Activated naive CD8-positive, alpha-beta T cell treated with anti-CD3 and anti-CD28 coated beads for 36 hours (primary cell): Measurements from ENCODE around the gene RMDN3. TPM values are rescaled to one million over a fixed set of nuclear protein-coding genes. Genes with fewer than 3 reads are reported as not detected.
A peak's percentile ranks its signal among the peaks of the same experiment; 100 is the strongest.

Experiments
- DNase-seq: peaks from one replicate; pipeline ENCODE4 v3.0.0; 2021
- H3K27ac Mint-ChIP-seq: one replicate; pipeline ENCODE4 v1.8.0; 2022; ENCODE audit warnings: mild to moderate bottlenecking, moderate library complexity, mixed read lengths
- H3K27me3 Mint-ChIP-seq: one replicate; pipeline ENCODE4 v1.8.0; 2022; ENCODE audit warnings: mild to moderate bottlenecking, mixed read lengths
- H3K36me3 Mint-ChIP-seq: one replicate; pipeline ENCODE4 v1.8.0; 2021; ENCODE audit warnings: mild to moderate bottlenecking, mixed read lengths
- H3K4me1 Mint-ChIP-seq: one replicate; pipeline ENCODE4 v1.8.0; 2021; ENCODE audit warnings: mixed read lengths
- H3K4me3 Mint-ChIP-seq: one replicate; pipeline ENCODE4 v1.8.0; 2022; ENCODE audit warnings: mild to moderate bottlenecking, moderate library complexity, mixed read lengths
- H3K9me3 Mint-ChIP-seq: one replicate; pipeline ENCODE4 v1.8.0; 2022; ENCODE audit warnings: mixed read lengths
- total RNA-seq, 2 experiments: library from RNA; stranded (reverse); gene quantifications; one replicate each; pipeline ENCODE4 v1.2.3, GENCODE V29; 2021

The RMDN3 gene
- total RNA-seq, 2 experiments from 2014 or later, result 32.0 to 32.4 TPM

DNA sequence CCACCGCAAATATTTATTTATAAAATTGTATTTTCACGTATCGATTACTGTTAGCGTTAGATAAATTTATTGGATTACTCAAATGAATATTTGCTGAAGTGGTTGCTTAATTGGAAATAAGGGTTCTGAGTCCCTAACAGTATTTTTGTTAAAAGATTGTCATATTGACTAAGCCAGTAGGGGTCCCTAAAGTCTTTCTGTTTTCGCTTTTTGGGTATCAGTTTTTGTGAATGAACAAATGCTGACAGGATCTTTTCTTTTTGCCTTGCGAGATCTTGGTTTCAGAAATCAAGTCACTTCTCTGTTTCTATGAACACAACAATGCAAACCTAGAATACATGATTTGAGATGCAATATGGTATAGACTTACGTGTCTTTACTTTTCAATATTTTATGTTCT is 53.0 kb downstream of the RMDN3 start:
- no peak for DNase-seq
- Mint-ChIP-seq H3K27me3 (no peaks in the 10 kb centered on the region), H3K4me3 (no peak overlapping the region), H3K9me3 (no peaks in the 10 kb centered on the region), H3K36me3 (peaks cover 40% of the 10 kb centered on the region), H3K4me1 (peaks cover 3% of the 10 kb centered on the region), H3K27ac (no peak overlapping the region)

DNA sequence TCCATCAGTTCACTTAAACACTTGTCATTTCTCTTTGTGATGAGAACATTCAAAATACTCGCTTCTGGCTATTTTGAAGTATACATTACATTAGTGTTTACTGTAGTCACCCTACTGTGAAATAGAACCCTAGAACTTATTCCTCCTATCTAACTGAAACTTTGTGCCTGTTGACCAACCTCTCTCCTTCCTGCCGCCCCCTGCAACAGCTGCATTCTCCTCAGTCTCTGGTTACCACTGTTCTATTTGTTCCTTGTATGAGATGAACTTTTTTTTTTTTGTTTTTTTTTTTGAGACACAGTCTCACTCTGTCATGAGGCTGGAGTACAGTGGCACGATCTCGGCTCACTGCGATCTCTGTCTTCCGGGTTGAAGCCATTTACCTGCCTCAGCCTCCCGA is 57.1 kb downstream of the RMDN3 start:
- no peak overlapping the region for H3K27ac Mint-ChIP-seq
- no peak for DNase-seq
- H3K36me3 Mint-ChIP-seq, result peaks cover 54% of the 10 kb centered on the region
- no peak overlapping the region for H3K4me3 Mint-ChIP-seq
- H3K27me3 Mint-ChIP-seq, result no peaks in the 10 kb centered on the region
- no peaks in the 10 kb centered on the region for H3K9me3 Mint-ChIP-seq
- peaks cover 17% of the 10 kb centered on the region for H3K4me1 Mint-ChIP-seq

DNA sequence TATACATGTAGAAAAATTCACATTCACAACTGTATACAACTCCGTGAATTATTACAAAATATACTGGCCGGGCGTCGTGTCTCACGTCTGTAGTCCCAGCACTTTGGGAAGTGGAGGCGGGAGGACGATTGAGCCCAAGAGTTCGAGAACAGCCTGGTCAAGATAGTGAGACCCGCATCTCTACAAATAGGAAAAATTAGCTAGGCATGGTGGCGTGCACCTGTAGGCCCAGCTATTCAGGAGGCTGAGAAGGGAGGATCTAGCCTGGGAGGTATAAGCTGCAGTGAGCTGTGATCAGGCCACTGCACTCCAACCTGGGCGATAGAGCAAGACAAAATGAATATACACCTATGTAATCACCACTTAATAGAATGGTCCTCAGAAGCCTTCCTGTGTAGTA is 58.8 kb downstream of the RMDN3 start:
- Mint-ChIP-seq H3K36me3 (peaks cover 46% of the 10 kb centered on the region), H3K4me3 (peak overlapping the region; percentile 96), H3K4me1 (peaks cover 17% of the 10 kb centered on the region), H3K27ac (peak overlapping the region; percentile 97), H3K9me3 (no peaks in the 10 kb centered on the region), H3K27me3 (no peaks in the 10 kb centered on the region)
- no peak for DNase-seq

DNA sequence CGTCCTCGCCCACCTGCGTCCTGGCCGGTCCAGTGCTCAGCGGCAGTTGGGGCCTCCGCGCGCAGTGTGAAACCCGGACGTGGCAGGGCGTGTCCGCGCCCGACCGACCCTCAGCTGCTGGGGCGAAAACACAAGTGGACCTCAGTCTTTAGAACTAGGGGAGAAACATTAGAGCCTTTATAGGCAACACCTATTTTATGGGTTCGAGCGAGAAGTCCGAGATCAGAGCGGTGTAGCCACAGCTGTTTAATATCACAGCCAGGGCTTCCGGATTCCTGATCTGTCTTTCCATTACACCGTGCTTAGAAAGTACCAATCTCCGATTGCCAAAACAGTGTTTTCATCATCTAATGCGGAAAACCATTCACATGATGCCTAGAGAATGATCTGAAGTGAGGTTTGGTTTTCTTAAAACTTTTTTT is 59.6 kb downstream of the RMDN3 start:
- H3K9me3 Mint-ChIP-seq, result no peaks in the 10 kb centered on the region
- H3K36me3 Mint-ChIP-seq, result peaks cover 40% of the 10 kb centered on the region
- no peak for DNase-seq
- peaks cover 17% of the 10 kb centered on the region for H3K4me1 Mint-ChIP-seq
- peak overlapping the region; percentile 96 for H3K4me3 Mint-ChIP-seq
- peak overlapping the region; percentile 97 for H3K27ac Mint-ChIP-seq
- no peaks in the 10 kb centered on the region for H3K27me3 Mint-ChIP-seq

DNA sequence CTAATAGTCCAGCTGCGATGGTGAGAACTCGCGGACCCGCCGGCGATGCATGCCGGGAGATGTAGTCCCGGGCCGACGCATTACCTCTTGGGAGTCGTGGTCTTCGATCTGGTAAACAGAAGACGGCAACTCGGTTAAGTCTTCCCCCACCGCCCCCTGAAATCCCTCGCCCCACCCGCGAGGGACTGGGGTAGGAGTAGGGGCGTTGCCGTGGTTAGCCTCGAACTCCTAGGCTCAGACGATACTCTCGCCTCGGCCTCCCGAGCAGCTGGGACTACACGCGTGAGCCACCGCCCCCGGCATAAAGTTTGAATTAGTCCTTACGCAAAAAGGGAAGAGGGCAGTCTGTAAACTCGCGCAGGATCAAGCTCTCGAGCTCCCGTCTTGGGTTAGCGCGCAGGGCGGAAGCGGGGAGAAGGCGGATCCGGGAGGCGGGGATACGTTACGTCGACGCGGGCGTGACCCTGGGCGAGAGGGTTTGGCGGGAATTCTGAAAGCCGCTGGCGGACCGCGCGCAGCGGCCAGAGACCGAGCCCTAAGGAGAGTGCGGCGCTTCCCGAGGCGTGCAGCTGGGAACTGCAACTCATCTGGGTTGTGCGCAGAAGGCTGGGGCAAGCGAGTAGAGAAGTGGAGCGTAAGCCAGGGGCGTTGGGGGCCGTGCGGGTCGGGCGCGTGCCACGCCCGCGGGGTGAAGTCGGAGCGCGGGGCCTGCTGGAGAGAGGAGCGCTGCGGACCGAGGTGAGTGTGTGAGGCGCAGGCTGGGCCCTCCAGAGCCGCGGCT is 60.2 kb downstream of the RMDN3 start, which contains the start of gene RAD51:
TSS of gene RAD51 (plus strand) at position 487 of the 781 bp plus-strand sequence. CDS start 3,585 bp downstream, outside the sequence.
- Mint-ChIP-seq H3K36me3 (peaks cover 40% of the 10 kb centered on the region), H3K4me3 (peak within 1 kb of the TSS; percentile 96), H3K27me3 (no peaks in the 10 kb centered on the region), H3K9me3 (no peaks in the 10 kb centered on the region), H3K27ac (peak within 1 kb of the TSS; percentile 97), H3K4me1 (peaks cover 17% of the 10 kb centered on the region)
- peak; percentile 92 for DNase-seq

- Mint-ChIP-seq H3K27ac (peak overlapping the region; percentile 97), H3K27me3 (no peaks in the 10 kb centered on the region), H3K36me3 (peaks cover 36% of the 10 kb centered on the region), H3K4me3 (peak overlapping the region; percentile 96), H3K4me1 (peaks cover 14% of the 10 kb centered on the region), H3K9me3 (no peaks in the 10 kb centered on the region)
- no peak for DNase-seq
Observed at GRCh38 chr15:40693904-40694687, 61.0 kb downstream of the RMDN3 start.

GRCh38 chr15:40691737-40692136 is 63.3 kb downstream of the RMDN3 start:
- Mint-ChIP-seq H3K36me3 (peaks cover 25% of the 10 kb centered on the region), H3K4me3 (no peak overlapping the region), H3K27ac (no peak overlapping the region), H3K27me3 (no peaks in the 10 kb centered on the region), H3K4me1 (peaks cover 13% of the 10 kb centered on the region), H3K9me3 (no peaks in the 10 kb centered on the region)
- DNase-seq, result no peak

- DNase-seq, result no peak
- Mint-ChIP-seq H3K27me3 (no peaks in the 10 kb centered on the region), H3K27ac (no peak overlapping the region), H3K36me3 (peaks cover 4% of the 10 kb centered on the region), H3K4me1 (peaks cover 5% of the 10 kb centered on the region), H3K9me3 (no peaks in the 10 kb centered on the region), H3K4me3 (no peak overlapping the region)
Observed at GRCh38 chr15:40688932-40689799, 65.9 kb downstream of the RMDN3 start.

Other genes starting within 250 kb of the RMDN3 start
- 10 to 100 TPM; 21.3 to 27.3 TPM for gene CCDC32, start 190.2 kb downstream of the RMDN3 start, total RNA-seq
- 10 to 100 TPM; 22.9 to 26.1 TPM for gene RPUSD2, start 186.0 kb downstream of the RMDN3 start, total RNA-seq
- 10 to 100 TPM; 23.8 to 24.5 TPM for gene KNL1, start 161.0 kb downstream of the RMDN3 start, total RNA-seq
- gene RAD51, start 60.1 kb downstream of the RMDN3 start, total RNA-seq, result 10 to 100 TPM; 67.7 to 69.6 TPM
- 10 to 100 TPM; 35.2 to 35.9 TPM for gene GCHFR, start 8.8 kb upstream of the RMDN3 start, total RNA-seq
- gene C15orf62, start 14.7 kb upstream of the RMDN3 start, total RNA-seq, result under 1 TPM; 0.43 to 0.50 TPM
- gene ZFYVE19, start 51.8 kb upstream of the RMDN3 start, total RNA-seq, result 10 to 100 TPM; 20.1 to 20.8 TPM
- gene DNAJC17, start 52.2 kb upstream of the RMDN3 start, total RNA-seq, result 10 to 100 TPM; 39.8 to 41.7 TPM
- gene PPP1R14D, start 73.5 kb upstream of the RMDN3 start, total RNA-seq, result not detected
- 1 to 10 TPM; 3.4 to 3.5 TPM for gene SPINT1, start 88.8 kb upstream of the RMDN3 start, total RNA-seq
- gene RHOV, start 119.0 kb upstream of the RMDN3 start, total RNA-seq, result under 1 TPM; 0.45 to 0.50 TPM
- 10 to 100 TPM; 12.1 to 13.2 TPM for gene VPS18, start 139.2 kb upstream of the RMDN3 start, total RNA-seq
- gene DLL4, start 174.1 kb upstream of the RMDN3 start, total RNA-seq, result not detected
- gene CHAC1, start 198.2 kb upstream of the RMDN3 start, total RNA-seq, result 10 to 100 TPM; 43.9 to 45.8 TPM